K562 (cell line): ENCODE measurements around the gene FAM199X. TPM values are rescaled to one million over a fixed set of nuclear protein-coding genes. Genes with fewer than 3 reads are reported as not detected.

ENCODE experiments used
- ATAC-seq: fragments of 200-7000 bp; cut with Tn5 transposase; 3 replicates; pipeline ENCODE4 v1.9.1; 2020; ENCODE audit warnings: moderate library complexity
- BruUV-seq: library from RNA; stranded (reverse); fragments of 400-500 nt; replicated peaks from 2 replicates; lab custom pipeline; 2021; lab: Mats Ljungman, UMichigan
- CTCF ChIA-PET: fragments of 300-600 bp; formaldehyde crosslinking; extraction: SDS; loops from one replicate; lab custom pipeline; 2021; ENCODE audit warnings: low intra/inter-chr PET ratio; lab: Yijun Ruan, JAX
- POLR2A ChIA-PET: fragments of 300-600, 350-650 bp; sonication (Branson Sonifier 250); formaldehyde crosslinking; extraction: SDS; loops from one replicate; lab custom pipeline; 2021; ENCODE audit warnings: antibody characterized with exemption, inconsistent platforms; lab: Yijun Ruan, JAX
- DNase-seq, 4 experiments: peaks; one replicate each; pipeline versions ENCODE4 v3.0.0 to v3.0.0-alpha.2; 2011 to 2018; ENCODE audit warnings: low spot score in 3 of 4, mixed read lengths in 3 of 4; ENCODE audit errors: extremely low read depth in 1 of 4
- FAIRE-seq: peaks from 2 replicates; lab custom pipeline; 2011; peaks lifted over from hg19 to GRCh38; lab: Jason Lieb, UNC
- H2AFZ ChIP-seq: 2 replicates; pipeline ENCODE4 v1.6.0; 2011; ENCODE audit warnings: low read depth, low read length, control low read depth, inconsistent platforms
- H3K27ac ChIP-seq: fragments of 200-600 bp; 3 replicates; pipeline ENCODE4 v1.8.0; 2011; ENCODE audit warnings: low read depth, mild to moderate bottlenecking, control low read depth, inconsistent platforms, low read length, moderate library complexity, mixed read lengths; ENCODE audit errors: extremely low read depth
- H3K27me3 ChIP-seq, 2 experiments: fragments of 300-600 bp in 1 of 2; 2 replicates in 1 of 2; 3 replicates in 1 of 2; pipeline versions ENCODE4 v1.6.0 to v1.8.0; 2011; ENCODE audit warnings: inconsistent platforms in 2 of 2, low read length in 2 of 2, mild to moderate bottlenecking in 1 of 2, mixed read lengths in 1 of 2, moderate library complexity in 1 of 2; ENCODE audit not compliant: control insufficient read depth in 2 of 2, insufficient read depth in 2 of 2
- H3K36me3 ChIP-seq: fragments of 300-600 bp; 3 replicates; pipeline ENCODE4 v1.8.0; 2011; ENCODE audit warnings: mild to moderate bottlenecking, low read length, inconsistent platforms; ENCODE audit not compliant: control insufficient read depth, insufficient read depth
- H3K4me1 ChIP-seq, 2 experiments: fragments of 200-600 bp in 1 of 2; replicated peaks in 1 of 2; 2 replicates in 1 of 2; 3 replicates in 1 of 2; pipeline versions ENCODE4 v1.5.1 to v1.8.0; 2011; ENCODE audit warnings: inconsistent platforms in 2 of 2, low read length in 2 of 2, mild to moderate bottlenecking in 1 of 2, mixed read lengths in 1 of 2, moderate library complexity in 1 of 2; ENCODE audit not compliant: control insufficient read depth in 2 of 2, insufficient read depth in 2 of 2
- H3K4me2 ChIP-seq: 2 replicates; pipeline ENCODE4 v1.6.1; 2011; ENCODE audit warnings: low read length, control low read depth, inconsistent platforms, mixed read lengths; ENCODE audit not compliant: insufficient read depth
- H3K4me3 ChIP-seq: fragments of 200-600 bp; sonication (generic), shearing (Covaris generic); 2 replicates; pipeline ENCODE4 v1.5.1; 2016; ENCODE audit warnings: control low read depth, inconsistent platforms
- H3K79me2 ChIP-seq: fragments of 200-600 bp; 3 replicates; pipeline ENCODE4 v1.8.0; 2011; ENCODE audit warnings: low read length, inconsistent platforms; ENCODE audit not compliant: control insufficient read depth, insufficient read depth
- H3K9ac ChIP-seq, 2 experiments: 2 replicates each; pipeline versions ENCODE4 v1.6.0 to v1.6.1; 2011; ENCODE audit warnings: low read depth in 2 of 2, low read length in 2 of 2, control low read depth in 1 of 2, inconsistent platforms in 1 of 2, mild to moderate bottlenecking in 1 of 2, mixed read lengths in 1 of 2; ENCODE audit not compliant: insufficient read depth in 1 of 2
- H3K9me1 ChIP-seq: one replicate; pipeline ENCODE4 v1.6.0; 2011; ENCODE audit warnings: inconsistent platforms, mild to moderate bottlenecking, low read length, moderate library complexity; ENCODE audit not compliant: control insufficient read depth, insufficient read depth
- H3K9me3 ChIP-seq: replicated peaks from 2 replicates; pipeline ENCODE4 v1.5.1; 2011; ENCODE audit warnings: low read depth, low read length, inconsistent platforms; ENCODE audit not compliant: control insufficient read depth, insufficient read depth
- H4K20me1 ChIP-seq: replicated peaks from 2 replicates; pipeline ENCODE4 v1.6.1; 2011; ENCODE audit warnings: low read length, inconsistent platforms, mixed read lengths; ENCODE audit not compliant: control insufficient read depth, insufficient read depth
- FOXA3 ChIP-seq, 2 experiments: fragments of 450-650 bp in 1 of 2; sonication (generic) in 1 of 2; formaldehyde crosslinking; IDR thresholded peaks in 1 of 2; conservative IDR thresholded peaks in 1 of 2; 2 replicates each; pipeline versions ENCODE4 v1.4.0 to v1.8.0; 2020 to 2022; ENCODE audit warnings: mild to moderate bottlenecking in 2 of 2, missing genetic modification reagents in 1 of 2
- GATA2 ChIP-seq: sonication (generic); formaldehyde crosslinking; IDR thresholded peaks from 2 replicates; pipeline ENCODE4 v1.4.0; 2020; ENCODE audit warnings: mild to moderate bottlenecking, missing genetic modification reagents
- HEY1 ChIP-seq: fragments of 250-450 bp; sonication (Bioruptor Pico); IDR thresholded peaks from 2 replicates; pipeline ENCODE4 v1.5.0; 2020; ENCODE audit warnings: mild to moderate bottlenecking, moderate library complexity, borderline replicate concordance
- HINFP ChIP-seq: fragments of 450-650 bp; conservative IDR thresholded peaks from 2 replicates; pipeline ENCODE4 v1.6.1; 2016; ENCODE audit warnings: missing genetic modification characterization, low read depth, mild to moderate bottlenecking, control low read depth, missing compliant biosample characterization
- HNRNPK ChIP-seq: fragments of 200-400 bp; formaldehyde crosslinking; IDR thresholded peaks from one replicate; pipeline ENCODE4 v1.6.1; 2018; ENCODE audit warnings: mild to moderate bottlenecking, low read depth, low read length; ENCODE audit not compliant: poor library complexity, severe bottlenecking
- MGA ChIP-seq: fragments of 450-650 bp; IDR thresholded peaks from 2 replicates; pipeline ENCODE4 v1.6.1; 2016; ENCODE audit warnings: mild to moderate bottlenecking, moderate library complexity
- STAT5A ChIP-seq: IDR thresholded peaks from 2 replicates; pipeline ENCODE4 v1.6.1; 2012; ENCODE audit warnings: low read length, inconsistent platforms, borderline replicate concordance
- ZFP30 ChIP-seq: fragments of 250-450 bp; sonication (Bioruptor Pico); IDR thresholded peaks from 2 replicates; pipeline ENCODE4 v1.8.0; 2022; ENCODE audit warnings: moderate library complexity, mild to moderate bottlenecking, inconsistent platforms, borderline replicate concordance
- ZNF263 ChIP-seq: sonication (generic); formaldehyde crosslinking; IDR thresholded peaks from 2 replicates; pipeline ENCODE4 v1.8.0; 2022; ENCODE audit warnings: mild to moderate bottlenecking, missing genetic modification reagents, borderline replicate concordance
- ZNF445 ChIP-seq: fragments of 250-450 bp; sonication (Bioruptor Pico); IDR thresholded peaks from 2 replicates; pipeline ENCODE4 v1.4.0; 2020; ENCODE audit warnings: low read depth, mild to moderate bottlenecking, moderate library complexity
- WGBS: fragments of 100-300 bp; shearing (Covaris generic); methylation state at CpG from one replicate; pipeline ENCODE4 v1.1.6; 2016; ENCODE audit warnings: low coverage, mixed read lengths; ENCODE audit not compliant: insufficient coverage; ENCODE audit errors: missing lambda C conversion rate; 5-methylcytosine and 5-hydroxymethylcytosine counted together
- in situ Hi-C: fragments of 300-500 bp; cut with MboI; formaldehyde crosslinking; loops from 4 replicates; pipeline ENCODE4 v1.15.0; 2018; ENCODE audit warnings: inconsistent platforms, mixed read lengths
- intact Hi-C: fragments of 100-400 bp; cut with micrococcal nuclease; formaldehyde crosslinking; loops from 2 replicates; pipeline ENCODE4 v1.14.2; 2022
- polyA plus RNA-seq, 8 experiments: library from polyadenylated mRNA; depleted of rRNA in 4 of 8; stranded (reverse) in 5 of 8; unstranded in 3 of 8; fragments of >200 nt; fragmentation: Nextera tagmentation in 2 of 8; fragmentation: Illumina TruSeq in 1 of 8; extraction: Ambion mirVana in 2 of 8; extraction: Trizol in 1 of 8; gene quantifications; 2 replicates each; pipeline versions ENCODE4 v1.2.1 to v1.2.3, GENCODE V29; 2011 to 2014; ENCODE audit warnings: inconsistent platforms in 1 of 8, missing spikeins in 1 of 8
- total RNA-seq, 7 experiments: library from RNA; depleted of rRNA in 6 of 7; stranded (reverse); fragments of >200 nt in 6 of 7; fragmentation: Illumina TruSeq in 2 of 7; extraction: Trizol in 2 of 7; gene quantifications; 2 replicates each; pipeline versions ENCODE4 v1.2.1 to v1.2.3, GENCODE V29; 2011 to 2021; ENCODE audit warnings: low replicate concordance in 1 of 7

FAM199X gene
- total and polyA plus RNA-seq, 9 of the 15 experiments (the other 6 are each of a cell fraction or from before 2014, with no cell fraction given): 4.6 to 22.2 (median 13.7) TPM

GRCh38 chrX:104122829-104123228, 43.4 kb upstream of the FAM199X start:
- H3K9me1 ChIP-seq: no peaks in the 10 kb centered on the region
- ChIA-PET CTCF (no interaction called here), POLR2A (no interaction called here)
- H2AFZ ChIP-seq: no peak overlapping the region
- no peaks in the 10 kb centered on the region for H4K20me1 ChIP-seq
- H3K36me3 ChIP-seq: no peaks in the 10 kb centered on the region
- in situ Hi-C loops (no loop called here), intact Hi-C loops (no loop called here)
- FAIRE-seq (no peak), ATAC-seq (no peak), DNase-seq (no peak)
- H3K4me3 ChIP-seq: no peak overlapping the region
- H3K27me3 ChIP-seq: no peaks in the 10 kb centered on the region
- no peaks in the 10 kb centered on the region for H3K79me2 ChIP-seq
- H3K27ac ChIP-seq: no peak overlapping the region
- no peak overlapping the region for H3K9ac ChIP-seq
- BruUV-seq: no TSS peak
- 55% methylated on average over 5 of the region's 5 CpGs for WGBS
- no peak overlapping the region for H3K4me2 ChIP-seq
- no peaks in the 10 kb centered on the region for H3K4me1 ChIP-seq
- H3K9me3 ChIP-seq: no peaks in the 10 kb centered on the region
- TF ChIP-seq MGA (no peak), GATA2 (CRISPR knock-in tag) (no peak), ZNF445 (CRISPR knock-in tag) (no peak), ZNF263 (no peak), HINFP (tag) (no peak), ZFP30 (CRISPR knock-in tag) (no peak), HEY1 (CRISPR knock-in tag) (no peak), STAT5A (no peak), HNRNPK (no peak), FOXA3 (CRISPR knock-in tag; conservative IDR thresholded peaks at IDR 0.05 in 1 of 2, IDR thresholded peaks at IDR 0.05 in 1 of 2) (no peak)
